B cell (primary cell): ENCODE measurements around the gene NUP160.

Source experiments
- EZH2 ChIP-seq: IDR thresholded peaks from 2 replicates; pipeline ENCODE4 v1.6.1; 2012; ENCODE audit warnings: borderline replicate concordance, low read depth, mild to moderate bottlenecking, moderate library complexity, low read length; ENCODE audit not compliant: insufficient read depth, poor library complexity, severe bottlenecking
- TF ChIP-seq, protein P1 (sequence below): fragments of 200-600 bp; IDR thresholded peaks from one replicate; pipeline ENCODE4 v1.8.0; 2022; ENCODE audit warnings: antibody characterized with exemption, mild to moderate bottlenecking

DNA sequence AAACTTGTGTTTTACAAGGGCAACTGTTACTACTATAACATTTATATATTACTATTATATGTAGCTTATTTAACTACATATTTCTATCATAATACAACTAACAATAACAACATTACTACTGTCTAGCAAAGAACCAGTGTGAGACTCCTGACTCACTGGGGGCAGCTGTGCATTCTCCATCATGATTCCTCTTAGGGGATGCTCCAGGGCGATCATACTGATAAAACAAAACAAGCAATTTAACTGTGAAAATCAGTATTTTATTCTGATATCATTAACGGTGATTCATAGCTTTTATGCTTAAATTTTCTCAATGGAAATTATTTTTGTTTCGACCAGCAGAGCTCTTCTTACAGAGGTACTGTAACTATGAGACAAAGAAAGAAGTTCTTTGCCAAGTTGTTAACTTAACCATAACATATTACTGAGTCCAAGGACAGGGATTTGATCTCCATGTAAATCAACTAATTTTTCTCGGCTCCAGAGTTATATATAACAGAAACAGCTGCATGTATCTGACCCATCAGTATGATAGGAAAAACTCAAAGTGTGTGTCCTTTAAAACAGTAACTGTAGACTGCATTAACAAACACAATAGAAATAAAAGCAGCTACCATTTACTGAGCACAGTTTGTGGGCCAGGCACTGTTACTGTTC, 56.2 kb downstream of the NUP160 start:
- TF ChIP-seq, protein P1, sequence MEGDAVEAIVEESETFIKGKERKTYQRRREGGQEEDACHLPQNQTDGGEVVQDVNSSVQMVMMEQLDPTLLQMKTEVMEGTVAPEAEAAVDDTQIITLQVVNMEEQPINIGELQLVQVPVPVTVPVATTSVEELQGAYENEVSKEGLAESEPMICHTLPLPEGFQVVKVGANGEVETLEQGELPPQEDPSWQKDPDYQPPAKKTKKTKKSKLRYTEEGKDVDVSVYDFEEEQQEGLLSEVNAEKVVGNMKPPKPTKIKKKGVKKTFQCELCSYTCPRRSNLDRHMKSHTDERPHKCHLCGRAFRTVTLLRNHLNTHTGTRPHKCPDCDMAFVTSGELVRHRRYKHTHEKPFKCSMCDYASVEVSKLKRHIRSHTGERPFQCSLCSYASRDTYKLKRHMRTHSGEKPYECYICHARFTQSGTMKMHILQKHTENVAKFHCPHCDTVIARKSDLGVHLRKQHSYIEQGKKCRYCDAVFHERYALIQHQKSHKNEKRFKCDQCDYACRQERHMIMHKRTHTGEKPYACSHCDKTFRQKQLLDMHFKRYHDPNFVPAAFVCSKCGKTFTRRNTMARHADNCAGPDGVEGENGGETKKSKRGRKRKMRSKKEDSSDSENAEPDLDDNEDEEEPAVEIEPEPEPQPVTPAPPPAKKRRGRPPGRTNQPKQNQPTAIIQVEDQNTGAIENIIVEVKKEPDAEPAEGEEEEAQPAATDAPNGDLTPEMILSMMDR, result no peak
- TF ChIP-seq EZH2, result no peak
